HCT116 (cell line): ENCODE data around the gene VDAC1. TPM values are rescaled to one million over a fixed set of nuclear protein-coding genes. Genes with fewer than 3 reads are reported as not detected.
A peak's percentile ranks its signal among the peaks of the same experiment; 100 is the strongest.

Source experiments
- ATAC-seq: fragments of 200-7000 bp; cut with Tn5 transposase; 2 replicates; pipeline ENCODE4 v1.9.1; 2020; ENCODE audit warnings: mild to moderate bottlenecking, moderate library complexity
- BruUV-seq: library from RNA; stranded (reverse); fragments of 400-500 nt; replicated peaks from 2 replicates; lab custom pipeline; 2021; lab: Mats Ljungman, UMichigan
- CTCF ChIA-PET: fragments of 300-600 bp; sonication (Branson Sonifier 250); formaldehyde crosslinking; loops from one replicate; lab custom pipeline; 2021; ENCODE audit warnings: antibody characterized with exemption; lab: Charles Lee
- POLR2A ChIA-PET: fragments of 300-600, 350-600 bp; sonication (Branson Sonifier 250); formaldehyde crosslinking; loops from one replicate; lab custom pipeline; 2021; ENCODE audit warnings: antibody characterized with exemption; lab: Charles Lee
- RAD21 ChIA-PET, 2 experiments: fragments of 300-600 bp; sonication (Branson Sonifier 250); formaldehyde crosslinking; loops; one replicate each; lab custom pipeline; 2023; ENCODE audit warnings: low total read pairs in 2 of 2; ENCODE audit not compliant: uncharacterized antibody in 2 of 2, unreplicated experiment in 2 of 2, low non-redundant PET in 1 of 2; lab: Charles Lee
- DNase-seq: peaks from one replicate; pipeline ENCODE4 v3.0.0-alpha.2; 2010; ENCODE audit warnings: low read depth, low spot score
- H2AFZ ChIP-seq: fragments of 200-600 bp; shearing (Covaris generic), sonication (generic); 2 replicates; pipeline ENCODE4 v1.6.1; 2017; ENCODE audit warnings: low read depth, mixed run types, mixed read lengths, antibody characterized with exemption, low read length; ENCODE audit not compliant: poor library complexity, severe bottlenecking
- H3K27ac ChIP-seq: 2 replicates; pipeline ENCODE4 v1.5.1; 2012; ENCODE audit warnings: low read depth, low read length
- H3K27me3 ChIP-seq: fragments of 200-600 bp; sonication (generic); 2 replicates; pipeline ENCODE4 v1.6.1; 2016; ENCODE audit warnings: mixed run types, low read length, mixed read lengths; ENCODE audit not compliant: insufficient read depth
- H3K36me3 ChIP-seq, 2 experiments: fragments of 200-500 bp in 1 of 2; fragments of 200-600 bp in 1 of 2; sonication (Bioruptor generic) in 1 of 2; sonication (generic) in 1 of 2; 2 replicates each; pipeline versions ENCODE4 v1.5.1 to v1.6.1; 2014 to 2016; ENCODE audit warnings: low read length in 2 of 2, inconsistent platforms in 1 of 2, mixed read lengths in 1 of 2, mixed run types in 1 of 2; ENCODE audit not compliant: insufficient read depth in 2 of 2, control insufficient read depth in 1 of 2
- H3K4me1 ChIP-seq, 2 experiments: fragments of 200-600 bp in 1 of 2; sonication (generic) in 1 of 2; 2 replicates each; pipeline versions ENCODE4 v1.5.1 to v1.6.1; 2012 to 2017; ENCODE audit warnings: low read length in 2 of 2, inconsistent platforms in 1 of 2, mild to moderate bottlenecking in 1 of 2, mixed read lengths in 1 of 2, mixed run types in 1 of 2, moderate library complexity in 1 of 2; ENCODE audit not compliant: insufficient read depth in 2 of 2, control insufficient read depth in 1 of 2
- H3K4me2 ChIP-seq: fragments of 200-600 bp; sonication (generic); 2 replicates; pipeline ENCODE4 v1.6.1; 2017; ENCODE audit warnings: mixed run types, low read length, mixed read lengths
- H3K4me3 ChIP-seq, 2 experiments: fragments of 200-600 bp in 1 of 2; sonication (generic) in 1 of 2; replicated peaks in 1 of 2; 2 replicates each; pipeline ENCODE4 v1.5.1; 2011 to 2016; ENCODE audit warnings: low read length in 2 of 2, control low read depth in 1 of 2, low read depth in 1 of 2, mild to moderate bottlenecking in 1 of 2, mixed read lengths in 1 of 2, mixed run types in 1 of 2
- H3K79me2 ChIP-seq: fragments of 200-600 bp; sonication (generic); 2 replicates; pipeline ENCODE4 v1.6.1; 2017; ENCODE audit warnings: mild to moderate bottlenecking, mixed run types, low read length, moderate library complexity, mixed read lengths; ENCODE audit not compliant: insufficient read depth
- H3K9ac ChIP-seq: fragments of 200-600 bp; sonication (generic); 2 replicates; pipeline ENCODE4 v1.6.1; 2016; ENCODE audit warnings: low read length, mixed read lengths
- H3K9me2 ChIP-seq: fragments of 200-600 bp; sonication (generic), shearing (Covaris generic); 2 replicates; pipeline ENCODE4 v1.6.1; 2017; ENCODE audit warnings: mixed run types, mild to moderate bottlenecking, moderate library complexity; ENCODE audit not compliant: insufficient read depth
- H3K9me3 ChIP-seq, 2 experiments: fragments of 200-500 bp in 1 of 2; fragments of 200-600 bp in 1 of 2; sonication (Bioruptor generic) in 1 of 2; sonication (generic) in 1 of 2; 2 replicates each; pipeline ENCODE4 v1.6.1; 2014 to 2017; ENCODE audit warnings: low read length in 2 of 2, mixed read lengths in 2 of 2, inconsistent platforms in 1 of 2, low read depth in 1 of 2, mild to moderate bottlenecking in 1 of 2, mixed run types in 1 of 2, moderate library complexity in 1 of 2; ENCODE audit not compliant: control insufficient read depth in 1 of 2, insufficient read depth in 1 of 2
- H4K20me1 ChIP-seq: fragments of 200-600 bp; sonication (generic), shearing (Covaris generic); 2 replicates; pipeline ENCODE4 v1.6.1; 2017; ENCODE audit warnings: mixed run types, mild to moderate bottlenecking, moderate library complexity; ENCODE audit not compliant: insufficient read depth
- ELF1 ChIP-seq: IDR thresholded peaks from 2 replicates; pipeline ENCODE4 v1.6.1; 2012; ENCODE audit warnings: low read depth, borderline replicate concordance
- EZH2 ChIP-seq: fragments of 200-600 bp; sonication (generic); IDR thresholded peaks from 2 replicates; pipeline ENCODE4 v1.6.1; 2017; ENCODE audit warnings: antibody characterized with exemption, mixed run types
- FOSL1 ChIP-seq: IDR thresholded peaks from 2 replicates; pipeline ENCODE4 v1.6.1; 2012; ENCODE audit warnings: low read depth
- JUND ChIP-seq: IDR thresholded peaks from 2 replicates; pipeline ENCODE4 v1.6.1; 2012
- POLR2AphosphoS5 ChIP-seq: IDR thresholded peaks from 2 replicates; pipeline ENCODE4 v1.6.1; 2011; ENCODE audit warnings: mild to moderate bottlenecking, low read depth, low read length, moderate library complexity
- TCF7L2 ChIP-seq: IDR thresholded peaks from 2 replicates; pipeline ENCODE4 v1.7.0; 2011; ENCODE audit warnings: borderline replicate concordance, inconsistent platforms; ENCODE audit not compliant: insufficient read depth, insufficient read length; ENCODE audit errors: extremely low read depth
- intact Hi-C: fragments of 100-400 bp; cut with micrococcal nuclease; formaldehyde crosslinking; loops from 2 replicates; pipeline ENCODE4 v1.10.0; 2022
- total RNA-seq: library from RNA; stranded (reverse); gene quantifications from one replicate; pipeline ENCODE4 v1.2.1, GENCODE V29; 2021; ENCODE audit not compliant: unreplicated experiment
- TF ChIP-seq, protein P1 (sequence below), 3 experiments: fragments of 200-600 bp in 1 of 3; sonication (generic) in 1 of 3; IDR thresholded peaks in 2 of 3; conservative IDR thresholded peaks in 1 of 3; 2 replicates each; pipeline ENCODE4 v1.5.1; 2012 to 2017; ENCODE audit warnings: low read depth in 2 of 3, low read length in 2 of 3, antibody characterized with exemption in 1 of 3, borderline replicate concordance in 1 of 3, control low read depth in 1 of 3, mild to moderate bottlenecking in 1 of 3, mixed read lengths in 1 of 3, mixed run types in 1 of 3, moderate library complexity in 1 of 3; ENCODE audit not compliant: insufficient read depth in 1 of 3

The VDAC1 gene
- total RNA-seq, 1 experiment from 2014 or later = 269 TPM

DNA sequence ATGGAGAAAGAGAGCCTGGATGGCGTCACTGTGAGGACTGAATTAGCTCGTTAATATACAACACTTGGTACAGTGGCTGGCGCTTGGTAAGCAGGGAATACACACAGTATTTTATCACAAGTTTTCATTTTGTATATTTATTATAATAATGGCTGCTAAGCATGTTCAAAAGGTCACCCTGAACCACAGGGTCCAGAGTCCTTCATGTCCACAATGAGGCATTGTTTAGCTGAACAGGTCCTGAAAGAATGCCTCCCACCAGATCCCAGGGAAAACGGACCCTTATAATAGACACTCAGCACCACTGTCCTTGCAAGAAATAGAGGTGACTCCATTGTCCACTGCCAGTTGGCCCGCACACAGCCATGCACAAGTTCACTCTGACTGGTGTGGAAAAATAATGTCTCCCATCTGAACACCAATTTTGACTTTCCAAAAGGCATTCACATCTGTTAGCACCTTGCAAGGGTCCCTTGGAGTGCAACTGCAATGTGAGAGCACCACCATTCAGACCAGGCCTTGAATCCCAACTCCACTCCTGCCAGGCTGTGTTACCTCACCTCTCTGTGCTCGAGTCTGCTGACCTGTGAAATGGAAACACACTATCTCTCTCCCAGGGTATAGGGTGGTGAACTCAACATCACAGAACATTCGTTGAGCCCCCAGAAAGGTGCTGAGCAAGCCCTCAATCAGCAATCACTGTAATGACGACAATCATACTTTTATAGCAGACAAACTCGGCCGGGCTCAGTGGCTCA, 3.9 kb downstream of the VDAC1 start:
- no peak for DNase-seq
- no peak overlapping the region for H3K9ac ChIP-seq
- no peak for ATAC-seq
- BruUV-seq = no TSS peak
- H3K9me2 ChIP-seq = no peaks in the 10 kb centered on the region
- intact Hi-C loops = no loop called here
- ChIA-PET RAD21 (no interaction called here), POLR2A (no interaction called here)
- H3K36me3 ChIP-seq = peaks cover 16 to 23% of the 10 kb centered on the region in 2 experiments; a peak in 3 of 4 replicates
- peaks cover 17 to 49% of the 10 kb centered on the region in 2 experiments for H3K4me1 ChIP-seq
- no peaks in the 10 kb centered on the region for H3K27me3 ChIP-seq
- H3K27ac ChIP-seq = no peak overlapping the region
- no peak overlapping the region for H3K4me3 ChIP-seq
- no peak overlapping the region for H3K4me2 ChIP-seq
- peaks cover 48% of the 10 kb centered on the region; the same call in 1 of the 2 replicates for H4K20me1 ChIP-seq
- H3K9me3 ChIP-seq = no peaks in the 10 kb centered on the region
- H3K79me2 ChIP-seq = peaks cover 96% of the 10 kb centered on the region
- TF ChIP-seq EZH2 (no peak), JUND (no peak), TCF7L2 (no peak), FOSL1 (no peak)
- TF ChIP-seq, protein P1, sequence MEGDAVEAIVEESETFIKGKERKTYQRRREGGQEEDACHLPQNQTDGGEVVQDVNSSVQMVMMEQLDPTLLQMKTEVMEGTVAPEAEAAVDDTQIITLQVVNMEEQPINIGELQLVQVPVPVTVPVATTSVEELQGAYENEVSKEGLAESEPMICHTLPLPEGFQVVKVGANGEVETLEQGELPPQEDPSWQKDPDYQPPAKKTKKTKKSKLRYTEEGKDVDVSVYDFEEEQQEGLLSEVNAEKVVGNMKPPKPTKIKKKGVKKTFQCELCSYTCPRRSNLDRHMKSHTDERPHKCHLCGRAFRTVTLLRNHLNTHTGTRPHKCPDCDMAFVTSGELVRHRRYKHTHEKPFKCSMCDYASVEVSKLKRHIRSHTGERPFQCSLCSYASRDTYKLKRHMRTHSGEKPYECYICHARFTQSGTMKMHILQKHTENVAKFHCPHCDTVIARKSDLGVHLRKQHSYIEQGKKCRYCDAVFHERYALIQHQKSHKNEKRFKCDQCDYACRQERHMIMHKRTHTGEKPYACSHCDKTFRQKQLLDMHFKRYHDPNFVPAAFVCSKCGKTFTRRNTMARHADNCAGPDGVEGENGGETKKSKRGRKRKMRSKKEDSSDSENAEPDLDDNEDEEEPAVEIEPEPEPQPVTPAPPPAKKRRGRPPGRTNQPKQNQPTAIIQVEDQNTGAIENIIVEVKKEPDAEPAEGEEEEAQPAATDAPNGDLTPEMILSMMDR (IDR thresholded peaks at IDR 0.05 in 2 of 3, conservative IDR thresholded peaks at IDR 0.05 in 1 of 3; ENCODE audit: borderline replicate concordance in 1 of 3, insufficient read depth in 1 of 3, low read depth in 2 of 3, low read length in 2 of 3) = no peak
- TF ChIP-seq, all 23 proteins: peak for 0
- CTCF ChIA-PET = no interaction called here
- no peak overlapping the region for H2AFZ ChIP-seq

DNA sequence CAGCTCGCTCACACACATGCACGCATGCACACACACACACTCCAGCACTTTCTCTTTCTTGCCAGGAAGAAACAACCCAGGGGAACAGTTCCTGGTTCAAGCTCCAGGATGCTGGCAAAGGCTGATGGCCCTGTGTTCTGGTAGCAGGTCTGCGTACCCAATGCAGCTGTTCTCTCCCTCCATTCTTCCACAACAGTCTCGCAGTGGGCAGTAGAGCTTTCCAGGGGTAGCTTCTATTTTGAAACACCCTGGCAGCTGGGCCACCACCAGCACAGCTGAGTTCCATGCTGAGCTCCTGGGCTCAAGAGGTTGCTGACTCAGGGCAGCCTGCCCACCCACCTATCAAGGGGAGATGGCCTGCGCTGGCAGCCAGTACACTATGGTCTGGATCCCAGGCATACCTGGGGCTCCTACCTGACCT, 4.7 kb downstream of the VDAC1 start:
- intact Hi-C loops = no loop called here
- peaks cover 13 to 49% of the 10 kb centered on the region in 2 experiments for H3K4me1 ChIP-seq
- RAD21 ChIA-PET = no interaction called here

More for the DNA sequence above, 4.7 kb downstream of the VDAC1 start:
- no peak for ATAC-seq
- Histone ChIP-seq H3K9ac (no peak overlapping the region), H3K79me2 (peaks cover 96% of the 10 kb centered on the region), H3K36me3 (peaks cover 16 to 23% of the 10 kb centered on the region in 2 experiments; a peak in 3 of 4 replicates), H3K4me2 (no peak overlapping the region), H4K20me1 (peaks cover 56% of the 10 kb centered on the region; the same call in 1 of the 2 replicates), H3K9me2 (no peaks in the 10 kb centered on the region), H3K27me3 (no peaks in the 10 kb centered on the region), H3K9me3 (no peaks in the 10 kb centered on the region), H3K27ac (no peak overlapping the region), H3K4me3 (no peak overlapping the region), H2AFZ (no peak overlapping the region)
- TF ChIP-seq POLR2AphosphoS5 = 0 out of 2 replicates have a peak, but pooled peaks have one; percentile 2
- no peak for TF ChIP-seq ELF1
- no TSS peak for BruUV-seq
- POLR2A ChIA-PET = no interaction called here
- no peak for DNase-seq
- CTCF ChIA-PET = no interaction called here
